HL-60/S4 treated with retinoic acid at 250 ng/mL for 4 days and 3 days (cell line): ENCODE data around the gene SLC25A21.

ENCODE experiments used
- in situ Hi-C: fragments of 300-500 bp; cut with MboI; formaldehyde crosslinking; loops from 2 replicates; pipeline ENCODE4 v1.7.0; 2022; ENCODE audit warnings: low sequenced_read_pairs

SLC25A21 gene

DNA sequence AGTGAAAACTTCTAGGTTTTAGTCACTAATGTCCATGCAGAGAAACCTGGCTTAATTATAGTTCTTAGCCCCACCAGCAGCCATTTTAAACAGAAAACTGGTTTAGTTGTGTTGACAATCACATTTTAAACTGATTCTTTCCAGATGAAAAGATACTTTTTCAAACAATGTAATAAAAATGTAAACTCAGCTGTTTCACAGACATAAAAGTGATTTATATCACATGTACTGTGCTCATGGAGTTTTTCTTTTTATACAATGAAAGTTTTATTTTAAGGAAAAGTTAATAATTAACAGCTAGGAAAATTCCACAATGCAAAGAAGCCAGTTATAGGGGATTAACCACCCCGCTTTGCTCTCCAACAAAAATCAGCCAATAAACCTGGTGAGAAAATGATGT, 381.0 kb downstream of the SLC25A21 start:
- in situ Hi-C loops, result no loop called here

GRCh38 chr14:36785511-36785910, 386.9 kb downstream of the SLC25A21 start:
- in situ Hi-C loops, result no loop called here

- in situ Hi-C loops, result no loop called here
These were observed 387.9 kb downstream of the SLC25A21 start for GRCh38 chr14:36784541-36784940.

GRCh38 chr14:36781897-36782296, 390.5 kb downstream of the SLC25A21 start:
- in situ Hi-C loops, result no loop called here

DNA sequence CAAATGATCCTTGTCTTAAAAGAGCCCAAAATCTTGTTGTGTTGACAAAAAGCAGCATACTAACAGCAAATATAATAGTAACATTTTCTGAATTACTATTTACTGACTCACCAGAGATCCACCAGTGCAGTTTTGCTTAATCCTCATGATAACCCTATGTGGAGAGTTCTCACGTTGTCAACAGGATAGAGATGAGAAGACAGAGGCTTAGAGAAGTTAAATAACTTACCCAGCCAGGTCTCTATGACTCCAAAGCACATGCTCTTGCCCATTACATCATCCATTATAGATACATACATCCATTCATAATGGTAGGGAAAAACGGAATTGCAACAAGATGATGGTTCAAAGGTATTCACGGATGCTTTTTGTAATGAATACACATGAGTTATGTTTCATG, 398.8 kb downstream of the SLC25A21 start:
- in situ Hi-C loops, result no loop called here

DNA sequence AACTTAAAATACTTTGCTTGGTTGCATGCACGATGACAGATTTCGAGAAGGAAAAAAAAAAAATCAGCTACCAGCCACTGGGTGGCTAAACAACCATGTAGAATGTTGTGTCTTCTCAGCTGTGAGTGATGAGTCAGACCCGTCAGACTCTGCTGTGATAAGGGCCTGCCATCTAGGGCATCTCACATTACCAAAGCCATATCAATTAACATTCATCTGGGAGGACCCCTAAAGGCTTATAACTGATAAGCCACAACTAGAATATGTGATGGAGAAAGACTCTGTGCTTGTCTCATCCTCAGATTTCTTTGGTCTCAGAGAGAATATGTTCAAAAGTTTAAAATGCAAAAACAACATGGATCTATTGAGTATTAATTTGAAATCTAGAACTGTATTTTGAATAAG, 399.3 kb downstream of the SLC25A21 start:
- in situ Hi-C loops, result no loop called here

DNA sequence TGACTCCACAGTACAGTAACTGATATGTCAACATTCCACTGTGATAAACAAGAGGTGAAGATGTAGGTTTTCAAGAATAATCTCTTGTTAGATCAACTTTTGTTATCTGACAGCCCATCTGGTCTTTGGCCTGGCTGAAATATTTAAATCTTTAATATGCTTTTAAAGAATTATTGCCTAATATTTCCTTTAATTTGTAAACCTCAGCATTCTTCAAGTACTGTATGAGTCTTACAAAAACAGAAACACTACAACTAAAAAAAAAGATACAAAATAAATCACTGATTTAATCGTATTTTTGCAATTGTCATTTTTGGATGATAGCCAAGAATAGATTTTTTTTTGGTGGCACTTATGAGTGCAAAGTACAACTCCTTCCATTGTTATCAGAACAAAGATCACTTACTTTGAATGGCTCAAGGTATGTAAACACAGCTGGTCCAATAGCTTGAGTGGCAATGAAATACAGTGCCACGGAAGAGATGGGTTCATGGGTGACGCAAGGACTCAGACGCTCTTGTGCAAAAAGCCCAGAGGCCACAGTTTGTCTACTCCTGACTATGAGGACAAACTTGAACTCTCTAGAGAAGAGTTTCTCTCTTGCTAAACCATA, 401.3 kb downstream of the SLC25A21 start:
- in situ Hi-C loops, result no loop called here

DNA sequence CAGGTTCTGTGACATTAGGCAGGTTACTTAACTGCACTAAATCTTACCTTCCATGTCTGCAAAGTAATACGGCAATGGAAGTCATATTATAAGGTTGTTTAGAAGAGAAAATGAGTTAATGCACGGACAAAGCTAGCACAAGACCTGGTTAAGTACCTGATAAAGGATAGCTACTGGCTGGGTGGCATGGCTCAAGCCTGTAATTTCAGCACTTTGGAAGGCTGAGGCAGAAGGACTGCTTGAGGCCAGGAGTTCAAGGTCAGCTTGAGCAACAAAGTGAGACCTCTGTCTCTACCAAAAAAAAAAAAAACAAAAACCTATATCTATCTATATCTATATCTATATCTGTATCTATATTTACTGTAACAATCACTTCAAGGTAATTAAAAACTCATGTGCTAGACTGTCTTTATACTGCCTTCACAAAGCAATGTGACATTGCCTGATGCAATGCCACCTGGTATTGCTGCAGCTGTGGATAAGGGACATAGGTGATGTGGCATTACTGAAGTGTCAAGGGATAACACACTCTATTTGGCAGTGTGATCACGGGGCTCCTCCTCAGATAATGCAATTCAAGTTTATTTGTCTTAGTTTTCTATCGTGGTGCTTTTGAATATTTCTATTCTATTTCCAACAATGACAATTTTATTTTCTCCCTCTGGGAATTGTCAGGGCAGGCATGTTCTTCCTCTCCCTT, 403.6 kb downstream of the SLC25A21 start:
- in situ Hi-C loops, result no loop called here

DNA sequence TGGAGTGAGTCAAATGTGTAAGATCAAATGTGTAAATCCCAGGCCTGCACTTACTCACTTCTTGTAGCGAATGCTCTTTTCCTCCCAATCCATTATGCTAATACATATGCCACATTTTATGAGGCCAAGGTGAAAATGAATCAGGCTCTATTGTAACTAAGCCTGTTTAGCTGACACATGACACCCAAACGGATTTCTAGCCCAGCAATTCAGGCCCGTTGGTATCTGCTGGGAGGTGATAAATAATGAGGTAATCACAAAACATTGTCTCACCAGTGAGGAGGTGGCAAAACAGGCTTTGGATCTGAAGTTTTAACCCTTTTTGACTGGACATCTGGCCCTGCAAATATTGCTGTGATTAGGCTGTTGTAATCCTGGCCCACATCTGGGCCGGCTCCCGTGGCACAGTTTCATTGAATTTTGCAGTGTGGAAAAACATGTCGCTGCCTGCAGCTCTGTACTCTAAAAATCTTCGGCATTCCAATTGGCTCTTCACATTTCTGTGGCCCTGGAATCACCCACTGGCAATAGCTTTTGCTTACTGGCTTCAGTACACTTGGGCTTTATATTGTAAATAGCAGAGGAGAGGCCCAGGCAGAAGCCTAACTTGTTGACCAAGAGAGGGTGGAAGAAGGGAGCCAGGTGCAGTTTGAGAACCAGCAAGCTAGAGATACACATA, 404.7 kb downstream of the SLC25A21 start:
- in situ Hi-C loops, result no loop called here

GRCh38 chr14:36766974-36767373, 405.4 kb downstream of the SLC25A21 start:
- in situ Hi-C loops, result no loop called here

DNA sequence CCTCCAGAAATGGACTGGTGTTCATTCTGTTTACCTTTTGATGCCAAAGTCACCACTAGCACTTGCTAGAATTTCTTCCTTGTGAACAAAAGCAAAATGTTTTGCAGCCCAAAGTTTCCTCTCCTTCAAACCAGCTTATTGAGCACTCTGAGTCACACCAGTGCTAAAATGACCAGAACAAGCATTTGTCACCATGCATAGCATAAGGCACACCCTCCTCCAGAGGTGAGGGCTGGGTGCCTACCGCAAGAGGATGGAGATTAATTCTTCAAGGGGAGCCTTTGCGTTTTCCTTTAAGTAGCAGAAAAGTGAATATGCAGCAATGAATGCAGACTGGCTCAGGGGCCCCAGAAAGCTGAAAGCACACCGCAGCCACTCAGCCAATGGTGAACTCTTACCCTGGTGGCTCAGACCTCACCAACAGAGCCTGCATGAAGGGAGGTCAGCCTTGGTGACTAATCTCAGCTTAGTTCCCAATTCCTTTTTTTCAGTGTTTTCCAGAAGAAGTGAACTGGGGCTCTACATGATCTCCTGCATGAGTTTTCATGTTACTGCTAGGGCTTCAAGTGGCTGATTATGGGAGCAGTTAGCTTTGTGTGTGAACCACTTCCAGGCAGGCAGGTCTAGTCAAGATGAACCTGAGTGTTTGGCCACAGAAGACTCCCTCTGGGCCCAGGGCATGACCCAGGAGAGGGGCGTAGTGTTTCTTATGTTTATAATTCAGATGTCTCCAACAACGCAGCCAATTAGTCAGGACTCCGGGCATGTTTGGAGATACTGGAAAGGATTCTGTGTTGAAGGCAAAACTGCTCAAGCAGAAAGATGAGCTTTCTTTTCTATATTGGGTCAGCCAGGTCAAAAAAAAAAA, 414.4 kb downstream of the SLC25A21 start:
- in situ Hi-C loops, result no loop called here

DNA sequence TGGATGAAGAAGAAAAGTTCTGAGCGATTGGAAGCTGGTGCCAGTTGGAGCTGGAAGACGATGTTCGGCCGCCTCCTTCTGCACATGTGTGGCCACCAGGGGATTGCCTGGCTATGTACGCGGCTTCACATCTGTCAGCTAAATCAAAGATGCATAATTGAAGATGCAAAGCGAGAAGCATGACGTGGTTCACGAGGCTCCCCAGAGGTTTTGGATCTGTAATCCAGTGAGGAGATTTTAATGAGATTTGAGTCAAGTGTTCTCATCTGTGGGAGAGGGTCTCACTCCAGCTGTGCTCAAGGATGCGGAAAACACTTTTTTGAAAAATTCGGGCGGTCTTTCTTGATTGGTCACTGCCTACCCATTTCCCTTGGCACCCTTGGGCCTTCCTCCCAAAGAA, 416.2 kb downstream of the SLC25A21 start:
- in situ Hi-C loops, result no loop called here

DNA sequence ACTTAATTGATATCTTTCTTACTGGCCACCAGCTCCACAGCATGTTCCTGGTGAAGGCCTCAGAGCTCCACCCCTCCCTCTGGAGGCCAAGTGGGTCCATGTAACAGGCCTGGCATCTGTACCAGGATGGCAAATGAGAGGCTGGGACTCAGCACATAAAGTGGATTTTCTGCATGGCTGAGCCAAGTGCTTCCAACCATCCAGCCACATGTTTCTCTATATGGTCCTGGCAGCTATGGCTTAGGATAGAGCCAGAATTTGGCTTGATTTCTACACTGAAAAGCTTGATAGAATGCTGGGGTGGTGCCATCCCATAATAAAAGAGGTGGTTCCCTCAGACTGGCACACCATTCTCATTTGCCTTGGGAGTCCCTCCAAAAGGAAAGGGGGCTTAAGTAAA, 416.6 kb downstream of the SLC25A21 start:
- in situ Hi-C loops, result no loop called here

DNA sequence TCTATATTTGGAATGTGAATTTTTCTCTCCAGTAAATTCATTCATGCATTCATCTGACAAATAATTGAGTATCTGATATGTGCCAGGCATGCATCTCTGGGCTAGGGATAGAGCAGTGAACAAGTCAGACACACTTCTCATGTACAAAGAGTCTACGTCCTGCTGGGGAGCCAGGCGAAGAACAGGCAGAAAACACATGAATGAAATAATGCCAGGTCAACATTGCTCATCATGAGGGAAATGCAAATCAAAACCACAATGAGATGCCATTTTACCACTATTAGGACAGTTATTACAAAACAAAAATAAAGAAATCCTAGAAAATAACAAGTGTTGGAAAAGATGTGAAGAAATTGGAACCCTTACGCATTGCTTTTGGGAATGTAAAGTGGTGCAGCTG, 420.5 kb downstream of the SLC25A21 start:
- in situ Hi-C loops, result no loop called here

DNA sequence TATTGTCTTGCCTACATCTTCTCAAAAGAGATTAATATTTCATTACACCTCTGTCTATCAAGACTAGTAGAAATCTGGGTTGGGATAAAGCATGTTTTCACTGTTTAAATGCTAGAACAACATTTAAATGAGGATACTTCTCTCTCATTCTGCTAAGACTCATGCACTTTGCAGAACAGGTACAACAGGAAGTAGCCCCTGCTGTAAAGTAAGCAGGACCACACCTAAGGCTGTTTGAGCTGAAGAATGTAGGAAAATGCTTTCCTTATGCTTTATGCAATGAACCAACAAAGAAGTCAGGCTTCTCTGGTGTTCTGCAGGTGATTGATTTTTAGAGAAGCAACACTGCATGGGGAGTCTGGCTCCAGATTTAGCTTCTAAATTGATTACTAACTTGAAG, 421.3 kb downstream of the SLC25A21 start:
- in situ Hi-C loops, result no loop called here

DNA sequence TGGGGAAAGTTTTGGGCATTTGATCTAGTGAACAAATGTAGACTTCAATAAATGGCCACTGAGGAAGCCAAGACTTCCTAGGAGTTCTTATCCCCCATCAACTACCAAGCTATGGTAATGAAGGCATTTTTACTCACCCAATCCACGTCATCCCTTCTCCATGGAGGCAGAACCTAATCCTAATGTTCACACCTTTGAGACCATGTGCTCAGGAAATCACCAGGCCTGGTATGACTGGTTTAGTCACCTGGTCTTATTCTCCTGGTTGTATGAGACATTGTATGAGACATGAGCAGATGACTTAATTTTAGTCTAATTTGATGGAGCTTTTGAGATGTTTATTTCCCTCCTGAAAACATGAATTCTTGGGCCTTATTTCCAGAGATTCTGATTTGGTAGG, 422.2 kb downstream of the SLC25A21 start:
- in situ Hi-C loops, result no loop called here

DNA sequence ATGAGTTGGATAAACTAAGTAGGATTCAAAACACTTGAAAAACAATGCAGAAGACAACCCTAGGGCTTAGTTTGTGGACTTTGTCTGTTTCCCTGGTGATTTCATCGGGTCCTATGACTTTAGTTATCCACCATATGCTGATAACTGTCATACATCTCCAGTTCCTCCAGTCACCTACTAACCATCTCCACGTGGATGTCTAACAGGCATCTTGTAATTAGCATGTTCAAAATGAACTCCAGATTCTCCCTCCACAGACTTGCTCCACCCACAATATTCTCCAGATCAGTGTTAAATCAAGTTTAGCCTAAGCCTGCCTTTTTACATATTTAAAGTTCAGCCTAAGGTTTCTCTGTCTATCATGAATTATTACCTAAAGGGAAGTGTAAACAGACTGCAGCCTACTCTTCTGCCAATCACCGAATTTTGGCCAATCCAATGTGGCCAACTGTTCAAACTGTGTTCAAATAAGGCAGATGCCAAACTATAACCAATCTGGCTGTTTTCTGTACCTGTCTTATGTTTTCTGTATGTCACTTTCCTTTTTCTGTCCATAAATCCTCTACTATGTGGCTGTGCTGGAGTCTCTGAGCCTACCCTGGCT, 423.7 kb downstream of the SLC25A21 start:
- in situ Hi-C loops, result no loop called here

DNA sequence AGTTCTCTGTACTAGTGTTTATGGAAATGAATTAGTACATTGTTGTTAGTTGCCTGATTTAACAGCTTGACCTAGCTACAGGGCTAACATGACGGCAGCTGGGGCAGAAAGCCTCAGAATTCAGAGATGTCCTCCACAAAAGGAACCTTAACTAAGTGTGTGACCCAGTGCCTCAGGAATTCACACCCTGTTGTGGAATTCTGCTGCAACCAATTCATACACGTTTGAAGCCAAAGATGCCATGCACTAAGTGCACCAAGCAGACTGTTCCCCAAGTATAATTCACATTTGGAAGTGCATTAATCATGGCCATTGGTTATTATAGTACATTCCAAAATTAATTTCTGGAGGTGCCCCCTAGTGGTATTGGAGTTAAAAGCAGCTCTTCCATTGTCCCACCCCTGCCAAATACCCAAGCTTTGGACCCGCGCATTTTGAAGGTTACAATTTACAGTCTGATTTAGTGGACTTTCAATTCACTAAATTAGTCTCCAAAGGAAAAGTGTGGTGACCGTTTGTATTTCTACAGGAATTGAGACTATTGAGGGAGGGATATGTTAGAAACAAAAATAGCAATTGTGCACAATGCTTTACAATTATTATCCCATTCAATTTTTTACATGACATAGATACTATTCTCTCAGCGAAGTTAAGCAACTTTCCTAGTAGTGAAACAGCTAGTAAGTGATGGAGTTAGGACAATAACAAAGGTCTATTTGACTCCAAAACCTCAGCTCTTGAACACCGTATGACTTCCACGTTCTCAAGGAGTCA, 424.8 kb downstream of the SLC25A21 start:
- in situ Hi-C loops, result no loop called here

DNA sequence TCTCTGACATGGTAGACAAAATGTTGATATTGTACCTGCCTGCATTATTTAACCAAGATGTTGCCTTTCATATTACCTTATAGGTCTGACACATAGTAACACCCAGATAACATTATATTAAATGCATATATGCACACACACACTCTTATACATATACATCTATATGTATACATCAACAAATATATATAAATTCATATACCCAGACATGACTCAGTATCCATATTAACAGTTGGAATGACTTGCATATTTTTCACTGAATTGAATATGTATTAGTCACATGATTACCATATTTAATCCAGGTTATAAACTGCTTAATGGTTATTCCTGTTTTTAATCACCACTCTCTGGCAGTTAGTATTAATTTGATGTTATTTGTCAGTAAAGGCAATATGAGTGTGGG, 425.5 kb downstream of the SLC25A21 start:
- in situ Hi-C loops, result no loop called here

- in situ Hi-C loops, result no loop called here
These were observed 430.5 kb downstream of the SLC25A21 start for GRCh38 chr14:36741858-36742257.
